MCF 10A (cell line): ENCODE results near the gene EFNA3. TPM values are rescaled to one million over a fixed set of nuclear protein-coding genes. Genes with fewer than 3 reads are reported as not detected.

Source experiments
- BruUV-seq: library from RNA; stranded (reverse); fragments of 400-500 nt; replicated peaks from 2 replicates; lab custom pipeline; 2021; lab: Mats Ljungman, UMichigan
- CTCF ChIA-PET: fragments of 300-600 bp; sonication (Branson Sonifier 250); formaldehyde crosslinking; extraction: SDS; loops from one replicate; lab custom pipeline; 2021; ENCODE audit warnings: antibody characterized with exemption, inconsistent platforms; lab: Yijun Ruan, JAX
- POLR2A ChIA-PET: fragments of 300-600, 350-650 bp; sonication (Branson Sonifier 250); formaldehyde crosslinking; extraction: SDS; loops from one replicate; lab custom pipeline; 2020; ENCODE audit warnings: antibody characterized with exemption, inconsistent platforms; lab: Yijun Ruan, JAX
- DNase-seq: peaks from one replicate; pipeline ENCODE4 v3.0.0-alpha.2; 2018; ENCODE audit not compliant: unreplicated experiment
- H3K27ac Mint-ChIP-seq: one replicate; pipeline ENCODE4 v1.8.0; 2022; ENCODE audit warnings: mild to moderate bottlenecking, low read depth, mixed read lengths; ENCODE audit not compliant: unreplicated experiment
- H3K27me3 Mint-ChIP-seq: one replicate; pipeline ENCODE4 v1.8.0; 2022; ENCODE audit warnings: mixed read lengths; ENCODE audit not compliant: insufficient read depth, unreplicated experiment
- H3K36me3 Mint-ChIP-seq: one replicate; pipeline ENCODE4 v1.8.0; 2022; ENCODE audit warnings: mild to moderate bottlenecking, moderate library complexity, mixed read lengths; ENCODE audit not compliant: insufficient read depth, unreplicated experiment
- H3K4me1 Mint-ChIP-seq: one replicate; pipeline ENCODE4 v1.8.0; 2022; ENCODE audit warnings: mixed read lengths; ENCODE audit not compliant: insufficient read depth, unreplicated experiment
- H3K4me3 Mint-ChIP-seq: one replicate; pipeline ENCODE4 v1.8.0; 2022; ENCODE audit warnings: mild to moderate bottlenecking, moderate library complexity, mixed read lengths; ENCODE audit not compliant: unreplicated experiment
- H3K9me3 Mint-ChIP-seq: one replicate; pipeline ENCODE4 v1.8.0; 2022; ENCODE audit warnings: mixed read lengths; ENCODE audit not compliant: unreplicated experiment
- CTCF ChIP-seq: fragments of 200-600 bp; IDR thresholded peaks from one replicate; pipeline ENCODE4 v1.8.0; 2022; ENCODE audit warnings: antibody characterized with exemption, mild to moderate bottlenecking; ENCODE audit not compliant: unreplicated experiment
- intact Hi-C: fragments of 100-400 bp; cut with micrococcal nuclease; formaldehyde crosslinking; loops from 2 replicates; pipeline ENCODE4 v1.14.1; 2022
- total RNA-seq: library from RNA; stranded (reverse); gene quantifications from 2 replicates; pipeline ENCODE4 v1.2.3, GENCODE V29; 2022

The EFNA3 gene
- total RNA-seq, 1 experiment from 2014 or later: 1.7 TPM

- no peak for DNase-seq
- Mint-ChIP-seq H3K27me3 (no peaks in the 10 kb centered on the region), H3K36me3 (peaks cover 83% of the 10 kb centered on the region), H3K9me3 (no peaks in the 10 kb centered on the region), H3K4me3 (no peak overlapping the region), H3K27ac (no peak overlapping the region), H3K4me1 (peaks cover 15% of the 10 kb centered on the region)
- no peak for TF ChIP-seq CTCF
- intact Hi-C loops: no loop called here
- ChIA-PET CTCF (interaction anchor here (0.7 to 23.3 kb wide), 13 partner anchors 10 to 176 kb away, joined by 3 to 390 read pairs (median 4); partner anchors contain the start of genes EFNA3, FLAD1 and LENEP), POLR2A (interaction anchor here (1.4 to 2.8 kb wide), 2 partner anchors 19 to 84 kb away, joined by 6 to 8 read pairs; partner anchors contain the start of gene CKS1B)
- TSS peak; percentile 40 for BruUV-seq
These were observed 20.8 kb upstream of the EFNA3 start for GRCh38 chr1:155057788-155058211.

- no peak for TF ChIP-seq CTCF
- H3K4me1 Mint-ChIP-seq: peaks cover 26% of the 10 kb centered on the region
- no peak overlapping the region for H3K27ac Mint-ChIP-seq
- BruUV-seq: no TSS peak
- H3K36me3 Mint-ChIP-seq: peaks cover 66% of the 10 kb centered on the region
- DNase-seq: no peak
- ChIA-PET CTCF (interaction anchor here (0.7 to 13.1 kb wide), 25 partner anchors 8 to 501 kb away, joined by 3 to 231 read pairs (median 7); partner anchors contain the start of genes ADAM15, EFNA3, PBXIP1 and PMVK), POLR2A (interaction anchor here (0.5 to 7.5 kb wide), 10 partner anchors 10 to 1276 kb away, joined by 3 to 76 read pairs (median 6); partner anchors contain the start of genes ADAM15, CKS1B, FLAD1 and LENEP)
- H3K9me3 Mint-ChIP-seq: no peaks in the 10 kb centered on the region
- H3K4me3 Mint-ChIP-seq: no peak overlapping the region
- intact Hi-C loops: loop anchor here (1.0 kb wide), 2 partner anchors 8 to 15 kb away; no protein-coding TSS in a partner anchor
- no peaks in the 10 kb centered on the region for H3K27me3 Mint-ChIP-seq
These were observed 17.9 kb upstream of the EFNA3 start for GRCh38 chr1:155060736-155061135.

GRCh38 chr1:155061381-155062150 lies 17.1 kb upstream of the EFNA3 start:
- TF ChIP-seq CTCF: peak; percentile 100
- intact Hi-C loops: loop anchor here (1.0 kb wide), 2 partner anchors 9 to 16 kb away; no protein-coding TSS in a partner anchor
- DNase-seq: peak; percentile 93
- BruUV-seq: no TSS peak
- H3K36me3 Mint-ChIP-seq: peaks cover 58% of the 10 kb centered on the region
- H3K9me3 Mint-ChIP-seq: no peaks in the 10 kb centered on the region
- CTCF ChIA-PET: interaction anchor here (0.5 to 13.1 kb wide), 41 partner anchors 9 to 502 kb away, joined by 3 to 231 read pairs (median 4); partner anchors contain the start of genes ADAM15, EFNA3, FLAD1 and PBXIP1
- H3K4me3 Mint-ChIP-seq: no peak overlapping the region
- POLR2A ChIA-PET: interaction anchor here (0.6 to 7.5 kb wide), 13 partner anchors 8 to 159 kb away, joined by 3 to 76 read pairs (median 4); partner anchors contain the start of genes ADAM15, CKS1B, FLAD1 and PBXIP1
- no peaks in the 10 kb centered on the region for H3K27me3 Mint-ChIP-seq
- H3K4me1 Mint-ChIP-seq: peaks cover 31% of the 10 kb centered on the region
- H3K27ac Mint-ChIP-seq: no peak overlapping the region
